RWPE1 (cell line): ENCODE data around the gene PBX4.

Experiments
- CTCF ChIA-PET: fragments of 350-600 bp; sonication (Branson Sonifier 250); formaldehyde crosslinking; extraction: SDS; loops from one replicate; lab custom pipeline; 2021; lab: Yijun Ruan, JAX
- POLR2A ChIA-PET: fragments of 400-600 bp; formaldehyde crosslinking; extraction: SDS; loops from one replicate; lab custom pipeline; 2020; ENCODE audit warnings: antibody characterized with exemption; ENCODE audit not compliant: low non-redundant PET; lab: Yijun Ruan, JAX
- DNase-seq: peaks from one replicate; pipeline ENCODE4 v3.0.0; 2012; ENCODE audit warnings: low spot score
- H3K27ac ChIP-seq: fragments of 450-650 bp; 2 replicates; pipeline ENCODE4 v1.5.1; 2017
- CTCF ChIP-seq: fragments of 450-650 bp; conservative IDR thresholded peaks from 2 replicates; pipeline ENCODE4 v1.5.1; 2017; ENCODE audit warnings: low read depth, mild to moderate bottlenecking

The PBX4 gene

DNA sequence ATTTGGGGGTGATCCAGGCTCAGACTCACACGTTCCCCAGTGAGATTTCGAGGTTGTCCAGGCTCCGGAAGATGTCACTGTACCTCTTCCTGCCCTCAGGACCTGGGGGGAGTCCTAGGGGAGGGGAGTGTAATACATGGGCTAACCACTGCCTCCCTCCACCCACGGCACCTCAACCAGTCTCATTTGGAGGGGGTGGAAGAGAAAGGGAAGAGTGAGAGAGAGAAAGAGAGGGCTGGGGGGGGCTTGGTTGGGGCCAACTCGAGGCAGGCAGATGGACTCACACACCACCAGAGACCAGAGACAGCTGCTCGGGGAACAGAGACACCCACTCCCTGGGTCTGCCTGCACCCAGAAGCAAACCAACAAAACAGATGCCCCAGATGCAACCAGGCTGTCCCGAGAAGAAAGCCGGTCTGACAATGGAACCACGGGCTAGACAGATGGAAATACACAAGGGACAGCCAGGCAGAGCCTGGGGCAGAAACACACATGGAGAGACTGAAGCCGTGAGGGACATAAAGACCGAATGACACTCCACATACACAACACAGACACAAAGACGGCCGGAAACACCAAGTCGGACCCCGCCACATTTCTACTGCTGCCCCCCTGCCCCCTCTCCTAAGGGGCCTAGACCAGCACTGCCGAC is 24.1 kb upstream of the PBX4 start:
- TF ChIP-seq CTCF: no peak
- peak overlapping the region; percentile 79 for H3K27ac ChIP-seq
- no peak for DNase-seq
- CTCF ChIA-PET: interaction anchor here (0.7 to 2.3 kb wide), 2 partner anchors 16 to 110 kb away, joined by 3 to 33 read pairs; no protein-coding TSS in a partner anchor
- POLR2A ChIA-PET: no interaction called here

DNA sequence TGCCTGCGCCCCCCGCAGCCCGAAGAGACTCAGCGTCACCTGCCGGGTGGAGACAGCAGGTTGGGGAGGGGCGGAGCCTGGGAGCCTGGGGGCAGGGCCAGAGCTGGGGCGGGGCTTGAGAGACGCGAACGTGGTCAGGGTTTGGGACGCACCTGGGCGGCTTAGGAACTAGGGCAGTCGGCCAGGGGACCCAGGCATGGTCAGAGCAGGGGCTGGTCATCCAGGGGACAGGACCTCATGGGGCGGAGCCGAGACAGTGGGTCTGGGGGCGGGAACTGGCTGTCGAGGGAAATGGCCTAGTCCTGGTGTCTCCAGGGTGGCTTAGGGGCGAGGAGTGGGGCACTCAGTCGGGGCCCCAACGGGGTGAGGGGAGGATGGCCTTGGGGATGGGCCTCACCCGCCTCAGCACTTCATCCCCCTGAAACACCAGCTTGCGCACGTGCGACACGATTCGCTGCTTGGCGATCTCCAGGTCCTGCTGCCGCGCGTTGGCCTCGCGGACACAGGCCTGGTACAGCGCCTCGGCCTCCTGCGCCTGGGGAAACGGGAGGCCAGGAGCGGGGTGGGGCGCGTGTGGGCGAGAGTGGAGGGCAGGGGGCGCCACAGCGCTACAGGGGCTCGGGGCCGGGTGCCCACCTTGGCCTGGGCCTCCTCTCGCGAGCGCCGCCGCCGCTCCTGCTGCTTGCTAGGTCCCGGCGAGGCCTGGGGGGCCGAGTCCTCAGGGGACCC is 19.2 kb upstream of the PBX4 start:
- no peak for TF ChIP-seq CTCF
- POLR2A ChIA-PET: no interaction called here
- CTCF ChIA-PET: no interaction called here
- H3K27ac ChIP-seq: no peak overlapping the region
- DNase-seq: no peak

DNA sequence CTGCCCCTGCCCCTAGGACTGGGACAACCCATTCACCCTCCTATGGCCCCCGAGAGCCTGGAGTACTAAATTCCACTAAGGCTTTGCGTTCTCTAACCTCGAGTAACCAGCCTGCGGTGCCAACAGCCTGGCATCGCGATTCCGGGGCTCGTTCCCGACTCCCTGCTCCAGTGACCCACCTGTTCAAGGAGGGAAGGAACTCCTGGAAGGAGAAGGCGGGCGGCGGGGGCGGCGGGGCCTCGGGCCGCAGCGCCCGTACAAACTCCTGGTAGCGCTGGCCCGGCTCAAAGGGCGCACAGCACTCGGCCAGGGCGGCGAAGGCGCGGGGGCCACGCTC is 18.7 kb upstream of the PBX4 start:
- no peak for TF ChIP-seq CTCF
- DNase-seq: no peak
- H3K27ac ChIP-seq: peak overlapping the region; percentile 10; the same call in 1 of the 2 replicates
- ChIA-PET POLR2A (no interaction called here), CTCF (no interaction called here)

- ChIA-PET CTCF (no interaction called here), POLR2A (no interaction called here)
- no peak for TF ChIP-seq CTCF
- no peak for DNase-seq
- H3K27ac ChIP-seq: peak overlapping the region; percentile 10
Observed at GRCh38 chr19:19636573-19637185, 18.2 kb upstream of the PBX4 start.

GRCh38 chr19:19635313-19635702 is 16.8 kb upstream of the PBX4 start:
- ChIA-PET CTCF (interaction anchor here (0.8 to 1.1 kb wide), 2 partner anchors 77 to 103 kb away, joined by 3 to 8 read pairs; no protein-coding TSS in a partner anchor), POLR2A (no interaction called here)
- DNase-seq: no peak
- TF ChIP-seq CTCF: no peak
- no peak overlapping the region for H3K27ac ChIP-seq

DNA sequence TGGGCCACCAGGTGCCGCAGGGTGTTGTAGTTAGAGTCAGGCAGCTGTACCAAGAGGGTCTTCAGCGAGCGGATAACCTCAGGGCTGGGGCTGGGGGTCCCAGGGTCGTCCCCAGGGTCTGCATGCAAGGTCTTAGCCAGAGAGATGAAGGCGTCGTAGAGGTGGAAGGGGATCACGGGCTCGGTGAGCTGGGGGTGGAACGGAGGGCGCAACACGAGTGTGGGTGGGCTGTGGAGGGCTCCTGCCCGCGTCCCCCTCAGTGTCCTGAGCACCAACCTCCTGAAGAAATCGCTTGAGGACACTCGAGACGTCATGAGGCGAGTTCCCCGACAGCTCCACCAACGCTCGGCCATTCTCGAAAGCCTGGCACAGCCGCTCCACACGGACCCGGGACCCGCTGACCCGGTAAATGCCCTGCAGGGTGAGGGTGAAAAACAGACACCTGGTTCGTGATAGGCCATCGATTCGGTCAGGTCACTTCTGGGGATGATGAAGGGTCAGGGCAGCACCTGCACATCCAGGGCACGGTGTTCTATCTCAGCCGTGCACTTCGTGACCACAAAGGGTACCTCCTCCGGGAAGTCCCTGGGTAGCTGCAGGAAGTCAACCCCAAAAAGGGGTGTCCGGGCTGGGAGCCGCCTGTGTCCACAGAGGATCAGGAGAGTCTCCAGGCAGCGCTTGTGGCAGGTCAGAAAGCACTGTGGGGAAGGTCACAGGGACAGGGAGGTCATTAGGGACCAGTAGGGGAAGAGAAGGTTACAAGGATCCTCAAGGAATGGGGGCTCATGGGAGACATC is 16.2 kb upstream of the PBX4 start:
- ChIA-PET POLR2A (no interaction called here), CTCF (interaction anchor here (1.1 to 1.3 kb wide), 2 partner anchors 10 to 103 kb away, joined by 3 to 4 read pairs; no protein-coding TSS in a partner anchor)
- DNase-seq: no peak
- H3K27ac ChIP-seq: no peak overlapping the region
- TF ChIP-seq CTCF: no peak
